Ovary (tissue), 9 donors: ENCODE results near the gene ZBTB4. TPM values are rescaled to one million over a fixed set of nuclear protein-coding genes. Genes with fewer than 3 reads are reported as not detected.

ENCODE experiments used
- DNase-seq, 5 donors: peaks; one replicate each; pipeline ENCODE4 v3.0.0-alpha.2; 2019 to 2020
- H3K27ac ChIP-seq, 2 donors: fragments of 200-600 bp; one replicate each; pipeline versions ENCODE4 v1.5.1 to v1.8.0; 2019 to 2022
- H3K27me3 ChIP-seq: fragments of 200-600 bp; one replicate; pipeline ENCODE4 v1.8.0; 2022
- H3K36me3 ChIP-seq: fragments of 200-600 bp; sonication (generic); one replicate; pipeline ENCODE4 v1.5.1; 2019
- H3K4me1 ChIP-seq: one replicate; pipeline ENCODE4 v1.8.1; 2013; ENCODE audit warnings: mild to moderate bottlenecking, moderate library complexity; ENCODE audit not compliant: insufficient read depth
- H3K4me3 ChIP-seq: fragments of 200-600 bp; sonication (generic); one replicate; pipeline ENCODE4 v1.5.1; 2017
- H3K9me3 ChIP-seq, 2 donors: fragments of 200-600 bp in 1 of 2; sonication (generic) in 1 of 2; one replicate each; pipeline versions ENCODE4 v1.5.1 to v1.8.1; 2013 to 2019; ENCODE audit warnings: mild to moderate bottlenecking in 1 of 2, moderate library complexity in 1 of 2
- CTCF ChIP-seq, 3 donors: fragments of 450-650 bp in 2 of 3; fragments of 200-600 bp in 1 of 3; IDR thresholded peaks; one replicate each; pipeline versions ENCODE4 v1.5.1 to v1.8.0; 2016 to 2022; ENCODE audit warnings: antibody characterized with exemption in 3 of 3, mild to moderate bottlenecking in 1 of 3
- EP300 ChIP-seq: sonication (generic); formaldehyde crosslinking; IDR thresholded peaks from one replicate; pipeline ENCODE4 v1.6.1; 2017; ENCODE audit warnings: antibody characterized with exemption
- POLR2A ChIP-seq: fragments of 450-650 bp; IDR thresholded peaks from one replicate; pipeline ENCODE4 v1.6.1; 2017; ENCODE audit warnings: antibody characterized with exemption, mild to moderate bottlenecking, moderate library complexity
- WGBS, 3 donors: extraction: QIAGEN DNeasy Blood & Tissue Kit in 1 of 3; methylation state at CpG; one replicate each; pipeline versions ENCODE4 v1.1.5 to v1.1.7; 2013 to 2017; 5-methylcytosine and 5-hydroxymethylcytosine counted together
- intact Hi-C, 4 donors: fragments of 100-400 bp; cut with DNase I; formaldehyde crosslinking; loops; one replicate each; pipeline versions ENCODE4 v1.11.0 to v1.15.1; 2022 to 2023
- polyA plus RNA-seq, 2 donors: library from polyadenylated mRNA; stranded (reverse); fragments of 200-250 nt in 1 of 2; fragments of 350-450 nt in 1 of 2; fragmentation: Illumina TruSeq in 1 of 2; extraction: RNeasy Lipid Tissue Mini Kit (QIAGEN cat#74804) in 1 of 2; gene quantifications; one replicate each; pipeline ENCODE4 v1.2.3, GENCODE V29; 2013 to 2014
- total RNA-seq, 7 donors: library from RNA; depleted of rRNA in 2 of 7; stranded (reverse); fragments of >200 nt in 2 of 7; fragmentation: NEBNext Ultra II Directional in 3 of 7; extraction: Animal tissue kit (Norgen Biotek cat#: 25700) in 3 of 7; gene quantifications; one replicate each; pipeline versions ENCODE4 v1.1.0 to v1.2.4, GENCODE V29; 2016 to 2023
- donor health status: DM: no; HTN: no; CAD: no; lungs with moderate emphysema.
- donor health status: DM: no; HTN: no; CAD: no.
- donor health status: Bipolar disorder and iron deficiency.
- donor health status: DM: yes; HTN: yes; CAD: no.
- donor health status: DM: no; HTN: no; CAD: no.
- donor health status: DM: yes; HTN: yes; CAD: no.

Gene ZBTB4
- total and polyA plus RNA-seq, 9 donors, result 39.3 to 123 (median 84.5) TPM

- Histone ChIP-seq H3K4me3 (no peak overlapping the region), H3K36me3 (no peaks in the 10 kb centered on the region), H3K9me3 (no peaks in the 10 kb centered on the region), H3K27ac (no peak overlapping the region), H3K4me1 (no peaks in the 10 kb centered on the region), H3K27me3 (no peaks in the 10 kb centered on the region)
- TF ChIP-seq POLR2A, result no peak
- no peak for TF ChIP-seq EP300
- intact Hi-C loops, result no loop called here
- WGBS, 3 donors, result 86 to 94% (median 91%) methylated on average over 8 of the region's 8 CpGs
- no peak for DNase-seq
Observed at GRCh38 chr17:7503521-7503920, 24.1 kb upstream of the ZBTB4 start.

GRCh38 chr17:7502987-7503386, 23.6 kb upstream of the ZBTB4 start:
- TF ChIP-seq EP300 (no peak), CTCF (IDR thresholded peaks at IDR 0.05) (no peak), POLR2A (no peak)
- no peaks in the 10 kb centered on the region for H3K27me3 ChIP-seq
- no peak overlapping the region for H3K27ac ChIP-seq
- H3K4me3 ChIP-seq, result no peak overlapping the region
- DNase-seq, result no peak
- H3K36me3 ChIP-seq, result no peaks in the 10 kb centered on the region
- 76 to 81% (median 76%) methylated on average over 14 of the region's 14 CpGs for WGBS, 3 donors
- intact Hi-C loops, result no loop called here
- no peaks in the 10 kb centered on the region for H3K4me1 ChIP-seq
- H3K9me3 ChIP-seq, result no peaks in the 10 kb centered on the region

- Histone ChIP-seq H3K4me1 (no peaks in the 10 kb centered on the region), H3K9me3 (no peaks in the 10 kb centered on the region), H3K36me3 (no peaks in the 10 kb centered on the region), H3K4me3 (no peak overlapping the region), H3K27me3 (no peaks in the 10 kb centered on the region), H3K27ac (no peak overlapping the region)
- intact Hi-C loops, result no loop called here
- TF ChIP-seq POLR2A (no peak), CTCF (IDR thresholded peaks at IDR 0.05) (no peak), EP300 (no peak)
- no peak for DNase-seq
- WGBS, 3 donors, result 88 to 89% (median 88%) methylated on average over 20 of the region's 20 CpGs
Observed at GRCh38 chr17:7502171-7502847, 22.9 kb upstream of the ZBTB4 start.

GRCh38 chr17:7501729-7502128, 22.3 kb upstream of the ZBTB4 start:
- TF ChIP-seq POLR2A, result no peak
- TF ChIP-seq CTCF (IDR thresholded peaks at IDR 0.05), result no peak
- H3K9me3 ChIP-seq, result no peaks in the 10 kb centered on the region
- no peaks in the 10 kb centered on the region for H3K27me3 ChIP-seq
- DNase-seq, result no peak
- H3K27ac ChIP-seq, result no peak overlapping the region
- WGBS, 3 donors, result 73 to 83% (median 79%) methylated on average over 14 of the region's 14 CpGs
- H3K36me3 ChIP-seq, result no peaks in the 10 kb centered on the region
- intact Hi-C loops, result no loop called here
- no peaks in the 10 kb centered on the region for H3K4me1 ChIP-seq
- no peak overlapping the region for H3K4me3 ChIP-seq

GRCh38 chr17:7499161-7499560, 19.7 kb upstream of the ZBTB4 start:
- H3K27ac ChIP-seq, result no peak overlapping the region
- 83 to 84% (median 83%) methylated on average over 11 of the region's 11 CpGs for WGBS, 3 donors
- intact Hi-C loops, result no loop called here
- TF ChIP-seq CTCF (IDR thresholded peaks at IDR 0.05) (no peak), EP300 (no peak), POLR2A (no peak)
- H3K4me1 ChIP-seq, result no peaks in the 10 kb centered on the region
- H3K9me3 ChIP-seq, result no peaks in the 10 kb centered on the region
- H3K36me3 ChIP-seq, result no peaks in the 10 kb centered on the region
- H3K27me3 ChIP-seq, result no peaks in the 10 kb centered on the region
- no peak overlapping the region for H3K4me3 ChIP-seq
- peak in 1 of 5 donors; percentile 12 for DNase-seq
